H9 (cell line): Measurements from ENCODE around the gene AMACR. TPM values are rescaled to one million over a fixed set of nuclear protein-coding genes. Genes with fewer than 3 reads are reported as not detected.

Experiments used
- DNase-seq: peaks from one replicate; pipeline ENCODE4 v3.0.0-alpha.2; 2017
- H2AFZ ChIP-seq: one replicate; pipeline ENCODE4 v1.6.1; 2013; ENCODE audit warnings: mild to moderate bottlenecking, low read length, control low read depth, moderate library complexity
- H2AK5ac ChIP-seq: 2 replicates; pipeline ENCODE4 v1.6.1; 2013; ENCODE audit warnings: low read length, control low read depth, mixed read lengths; ENCODE audit not compliant: insufficient read length
- H2BK120ac ChIP-seq: one replicate; pipeline ENCODE4 v1.6.1; 2013; ENCODE audit warnings: low read depth, mild to moderate bottlenecking, low read length, control low read depth, inconsistent platforms; ENCODE audit not compliant: poor library complexity, severe bottlenecking
- H2BK12ac ChIP-seq: 2 replicates; pipeline ENCODE4 v1.6.1; 2013; ENCODE audit warnings: low read length, control low read depth, mixed read lengths, low read depth; ENCODE audit not compliant: insufficient read length
- H2BK15ac ChIP-seq: 2 replicates; pipeline ENCODE4 v1.6.1; 2013; ENCODE audit warnings: low read depth, low read length, control low read depth
- H2BK20ac ChIP-seq: one replicate; pipeline ENCODE4 v1.6.1; 2013; ENCODE audit warnings: low read depth, mild to moderate bottlenecking, low read length, control low read depth, inconsistent platforms; ENCODE audit not compliant: poor library complexity, severe bottlenecking
- H2BK5ac ChIP-seq: 2 replicates; pipeline ENCODE4 v1.6.1; 2013; ENCODE audit warnings: low read length, control low read depth, mixed read lengths; ENCODE audit not compliant: insufficient read length
- H3K14ac ChIP-seq: 2 replicates; pipeline ENCODE4 v1.6.1; 2013; ENCODE audit warnings: low read length, control low read depth; ENCODE audit not compliant: insufficient read depth
- H3K18ac ChIP-seq: 2 replicates; pipeline ENCODE4 v1.6.1; 2013; ENCODE audit warnings: low read depth, mild to moderate bottlenecking, mixed read lengths, low read length, control low read depth; ENCODE audit not compliant: insufficient read length
- H3K23ac ChIP-seq: 2 replicates; pipeline ENCODE4 v1.6.1; 2013; ENCODE audit warnings: low read length, control low read depth, mixed read lengths, low read depth; ENCODE audit not compliant: insufficient read length
- H3K23me2 ChIP-seq: 2 replicates; pipeline ENCODE4 v1.6.1; 2013; ENCODE audit warnings: low read depth, mild to moderate bottlenecking, mixed read lengths, low read length, control low read depth; ENCODE audit not compliant: insufficient read length, poor library complexity, severe bottlenecking
- H3K27ac ChIP-seq: 2 replicates; pipeline ENCODE4 v1.5.1; 2013; ENCODE audit warnings: low read length, control low read depth, mixed read lengths, low read depth; ENCODE audit not compliant: insufficient read length
- H3K27me3 ChIP-seq: 2 replicates; pipeline ENCODE4 v1.6.1; 2013; ENCODE audit warnings: low read length, control low read depth, inconsistent platforms; ENCODE audit not compliant: insufficient read depth
- H3K4ac ChIP-seq: 2 replicates; pipeline ENCODE4 v1.6.1; 2013; ENCODE audit warnings: low read depth, mild to moderate bottlenecking, control low read depth, inconsistent platforms, low read length, moderate library complexity
- H3K4me1 ChIP-seq: 2 replicates; pipeline ENCODE4 v1.6.1; 2013; ENCODE audit warnings: low read length, control low read depth, inconsistent platforms; ENCODE audit not compliant: insufficient read depth
- H3K4me2 ChIP-seq: 2 replicates; pipeline ENCODE4 v1.6.1; 2013; ENCODE audit warnings: low read length, control low read depth, mixed read lengths; ENCODE audit not compliant: insufficient read length, insufficient read depth
- H3K56ac ChIP-seq: 2 replicates; pipeline ENCODE4 v1.6.1; 2013; ENCODE audit warnings: low read depth, mild to moderate bottlenecking, mixed read lengths, low read length, control low read depth; ENCODE audit not compliant: insufficient read length
- H3K79me1 ChIP-seq: 2 replicates; pipeline ENCODE4 v1.6.1; 2013; ENCODE audit warnings: low read depth, mild to moderate bottlenecking, moderate library complexity, low read length, control low read depth, inconsistent platforms; ENCODE audit not compliant: insufficient read depth, poor library complexity, severe bottlenecking
- H3K79me2 ChIP-seq: 2 replicates; pipeline ENCODE4 v1.6.1; 2013; ENCODE audit warnings: low read length, control low read depth, inconsistent platforms; ENCODE audit not compliant: insufficient read depth
- H3K9ac ChIP-seq: 2 replicates; pipeline ENCODE4 v1.6.1; 2013; ENCODE audit warnings: low read length, control low read depth, mixed read lengths; ENCODE audit not compliant: insufficient read length; ENCODE audit errors: extremely low read depth
- H3K9me3 ChIP-seq: one replicate; pipeline ENCODE4 v1.6.1; 2013; ENCODE audit warnings: low read depth, low read length, inconsistent platforms; ENCODE audit not compliant: control insufficient read depth
- H3T11ph ChIP-seq: one replicate; pipeline ENCODE4 v1.6.1; 2013; ENCODE audit warnings: mild to moderate bottlenecking, low read length, control low read depth, inconsistent platforms
- H4K20me1 ChIP-seq: one replicate; pipeline ENCODE4 v1.6.1; 2013; ENCODE audit not compliant: control insufficient read depth, insufficient read length, insufficient read depth
- H4K5ac ChIP-seq: 2 replicates; pipeline ENCODE4 v1.6.1; 2013; ENCODE audit warnings: low read depth, mild to moderate bottlenecking, mixed read lengths, low read length, control low read depth; ENCODE audit not compliant: insufficient read length
- H4K8ac ChIP-seq: replicated peaks from 2 replicates; pipeline ENCODE4 v1.6.1; 2013; ENCODE audit warnings: low read length, control low read depth, mixed read lengths, low read depth; ENCODE audit not compliant: insufficient read length
- H4K91ac ChIP-seq: 2 replicates; pipeline ENCODE4 v1.6.1; 2013; ENCODE audit warnings: low read depth, mild to moderate bottlenecking, moderate library complexity, mixed read lengths, low read length, control low read depth; ENCODE audit not compliant: insufficient read length
- H3K27ac Mint-ChIP-seq, 3 experiments: 2 replicates in 2 of 3; 3 replicates in 1 of 3; pipeline ENCODE4 v1.8.0; 2020 to 2021; ENCODE audit warnings: mixed read lengths in 3 of 3, mild to moderate bottlenecking in 1 of 3, moderate library complexity in 1 of 3
- H3K27me3 Mint-ChIP-seq: 2 replicates; pipeline ENCODE4 v1.8.0; 2021; ENCODE audit warnings: low read depth, mild to moderate bottlenecking, moderate library complexity, mixed read lengths
- H3K36me3 Mint-ChIP-seq, 3 experiments: 2 replicates in 2 of 3; 3 replicates in 1 of 3; pipeline ENCODE4 v1.8.0; 2020 to 2021; ENCODE audit warnings: low read depth in 3 of 3, mixed read lengths in 3 of 3; ENCODE audit not compliant: insufficient read depth in 1 of 3
- H3K4me1 Mint-ChIP-seq, 2 experiments: 2 replicates each; pipeline ENCODE4 v1.8.0; 2020; ENCODE audit warnings: mixed read lengths in 2 of 2
- H3K4me3 Mint-ChIP-seq, 2 experiments: 2 replicates in 1 of 2; 3 replicates in 1 of 2; pipeline ENCODE4 v1.8.0; 2020 to 2021; ENCODE audit warnings: mild to moderate bottlenecking in 2 of 2, mixed read lengths in 2 of 2, moderate library complexity in 1 of 2
- H3K9me3 Mint-ChIP-seq, 2 experiments: 2 replicates in 1 of 2; 3 replicates in 1 of 2; pipeline ENCODE4 v1.8.0; 2020; ENCODE audit warnings: mild to moderate bottlenecking in 2 of 2, mixed read lengths in 2 of 2, moderate library complexity in 1 of 2
- WGBS: extraction: QIAGEN DNeasy Blood & Tissue Kit; methylation state at CpG from one replicate; pipeline ENCODE4 v1.1.7; 2013; ENCODE audit warnings: missing lambda C conversion rate, low lambda C conversion rate, mixed read lengths; ENCODE audit not compliant: insufficient read length; ENCODE audit errors: extremely low coverage; 5-methylcytosine and 5-hydroxymethylcytosine counted together
- total RNA-seq: library from RNA; stranded (reverse); gene quantifications from 2 replicates; pipeline ENCODE4 v1.2.1, GENCODE V29; 2021
- TF ChIP-seq, protein P1 (sequence below): fragments of 200-600 bp; sonication (generic); conservative IDR thresholded peaks from 3 replicates; pipeline ENCODE4 v1.8.0; 2021; ENCODE audit warnings: antibody characterized with exemption, mild to moderate bottlenecking

The AMACR gene
- total RNA-seq, 1 experiment from 2014 or later, result 9.7 TPM

DNA sequence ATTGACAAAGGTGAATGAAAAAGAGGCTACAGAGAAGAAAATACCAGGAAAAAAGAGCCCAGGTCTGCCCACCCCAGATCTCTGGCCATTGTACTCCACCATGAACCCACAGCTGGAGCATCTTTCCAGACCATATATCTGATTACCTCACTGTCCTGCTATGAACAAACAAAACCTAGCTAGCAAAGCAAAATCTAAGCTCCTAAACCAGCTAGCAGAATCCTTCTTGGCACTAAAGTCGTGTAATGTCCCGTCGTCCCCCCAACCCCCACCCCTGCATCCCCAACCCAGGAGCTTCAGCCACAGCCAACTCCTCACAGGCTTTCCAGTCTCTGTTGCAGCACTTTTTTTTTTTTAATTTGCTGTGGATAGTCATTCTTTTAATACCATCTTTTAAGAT is 32.6 kb upstream of the AMACR start:
- Histone ChIP-seq H3K27me3 (no peaks in the 10 kb centered on the region), H3K9ac (no peak overlapping the region), H4K5ac (no peak overlapping the region), H4K8ac (no peak overlapping the region), H3K4me1 (0 out of 2 replicates have a peak, but pooled peaks cover 2% of the 10 kb centered on the region), H3K4ac (no peak overlapping the region), H3K23ac (no peak overlapping the region), H2BK15ac (no peak overlapping the region), H2BK5ac (no peak overlapping the region), H3K56ac (no peak overlapping the region), H3K4me2 (no peak overlapping the region), H2BK120ac (no peak overlapping the region), H3K18ac (no peak overlapping the region), H3T11ph (no peak overlapping the region), H3K9me3 (no peaks in the 10 kb centered on the region), H4K91ac (no peak overlapping the region), H4K20me1 (no peaks in the 10 kb centered on the region), H3K27ac (no peak overlapping the region), H3K14ac (no peak overlapping the region), H3K79me2 (no peaks in the 10 kb centered on the region), H3K79me1 (no peaks in the 10 kb centered on the region), H3K23me2 (no peaks in the 10 kb centered on the region), H2BK12ac (no peak overlapping the region), H2BK20ac (no peak overlapping the region), H2AFZ (no peak overlapping the region), H2AK5ac (no peak overlapping the region)
- Mint-ChIP-seq H3K4me1 (peaks cover 18 to 21% of the 10 kb centered on the region in 2 experiments), H3K27ac (no peak overlapping the region), H3K27me3 (no peaks in the 10 kb centered on the region), H3K9me3 (peaks cover 2 to 3% of the 10 kb centered on the region in 2 experiments; a peak in 2 of 5 replicates), H3K36me3 (peaks cover 0 to 6% (median 1%) of the 10 kb centered on the region in 3 experiments; a peak in 3 of 7 replicates), H3K4me3 (no peak overlapping the region)
- DNase-seq, result no peak
- TF ChIP-seq, protein P1, sequence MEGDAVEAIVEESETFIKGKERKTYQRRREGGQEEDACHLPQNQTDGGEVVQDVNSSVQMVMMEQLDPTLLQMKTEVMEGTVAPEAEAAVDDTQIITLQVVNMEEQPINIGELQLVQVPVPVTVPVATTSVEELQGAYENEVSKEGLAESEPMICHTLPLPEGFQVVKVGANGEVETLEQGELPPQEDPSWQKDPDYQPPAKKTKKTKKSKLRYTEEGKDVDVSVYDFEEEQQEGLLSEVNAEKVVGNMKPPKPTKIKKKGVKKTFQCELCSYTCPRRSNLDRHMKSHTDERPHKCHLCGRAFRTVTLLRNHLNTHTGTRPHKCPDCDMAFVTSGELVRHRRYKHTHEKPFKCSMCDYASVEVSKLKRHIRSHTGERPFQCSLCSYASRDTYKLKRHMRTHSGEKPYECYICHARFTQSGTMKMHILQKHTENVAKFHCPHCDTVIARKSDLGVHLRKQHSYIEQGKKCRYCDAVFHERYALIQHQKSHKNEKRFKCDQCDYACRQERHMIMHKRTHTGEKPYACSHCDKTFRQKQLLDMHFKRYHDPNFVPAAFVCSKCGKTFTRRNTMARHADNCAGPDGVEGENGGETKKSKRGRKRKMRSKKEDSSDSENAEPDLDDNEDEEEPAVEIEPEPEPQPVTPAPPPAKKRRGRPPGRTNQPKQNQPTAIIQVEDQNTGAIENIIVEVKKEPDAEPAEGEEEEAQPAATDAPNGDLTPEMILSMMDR, result no peak
- no CpG with 5 or more reads among the region's 3 CpGs for WGBS
